A673 (cell line): Measurements from ENCODE around the gene FGF14. TPM values are rescaled to one million over a fixed set of nuclear protein-coding genes. Genes with fewer than 3 reads are reported as not detected.

Experiments used
- BruUV-seq: library from RNA; stranded (reverse); fragments of 400-500 nt; replicated peaks from 2 replicates; lab custom pipeline; 2021; lab: Mats Ljungman, UMichigan
- CTCF ChIA-PET: fragments of 300-600 bp; sonication (Branson Sonifier 250); formaldehyde crosslinking; loops from one replicate; lab custom pipeline; 2022; ENCODE audit warnings: antibody characterized with exemption; lab: Charles Lee
- POLR2A ChIA-PET: fragments of 300-600 bp; sonication (Branson Sonifier 250); formaldehyde crosslinking; loops from one replicate; lab custom pipeline; 2022; ENCODE audit warnings: antibody characterized with exemption; ENCODE audit not compliant: low non-redundant PET; lab: Charles Lee
- DNase-seq: peaks from one replicate; pipeline ENCODE4 v3.0.0-alpha.2; 2015; ENCODE audit warnings: low spot score
- H3K27ac ChIP-seq: fragments of 200-600 bp; sonication (generic); 2 replicates; pipeline ENCODE4 v1.5.1; 2016; ENCODE audit warnings: mixed run types, low read depth, mild to moderate bottlenecking, mixed read lengths, antibody characterized with exemption, low read length; ENCODE audit not compliant: poor library complexity, severe bottlenecking
- H3K27me3 ChIP-seq: fragments of 200-600 bp; sonication (generic); replicated peaks from 2 replicates; pipeline ENCODE4 v1.6.1; 2017; ENCODE audit warnings: mixed run types, low read depth, mild to moderate bottlenecking, mixed read lengths, antibody characterized with exemption, low read length; ENCODE audit not compliant: insufficient read depth, poor library complexity
- H3K36me3 ChIP-seq: fragments of 200-600 bp; sonication (generic); 2 replicates; pipeline ENCODE4 v1.6.1; 2016; ENCODE audit warnings: mixed run types, mild to moderate bottlenecking, mixed read lengths, antibody characterized with exemption, low read length; ENCODE audit not compliant: insufficient read depth, poor library complexity, severe bottlenecking
- H3K4me1 ChIP-seq: fragments of 200-600 bp; sonication (generic); 2 replicates; pipeline ENCODE4 v1.6.1; 2017; ENCODE audit warnings: mixed run types, mild to moderate bottlenecking, mixed read lengths, antibody characterized with exemption, low read length; ENCODE audit not compliant: insufficient read depth, poor library complexity, severe bottlenecking
- H3K4me3 ChIP-seq: fragments of 200-600 bp; sonication (generic); 2 replicates; pipeline ENCODE4 v1.5.1; 2016; ENCODE audit warnings: low read depth, mixed run types, mild to moderate bottlenecking, mixed read lengths, low read length; ENCODE audit not compliant: poor library complexity, severe bottlenecking
- H3K9me3 ChIP-seq: fragments of 200-600 bp; sonication (generic); 2 replicates; pipeline ENCODE4 v1.6.1; 2016; ENCODE audit warnings: mixed run types, low read depth, mild to moderate bottlenecking, mixed read lengths, antibody characterized with exemption, low read length; ENCODE audit not compliant: poor library complexity, severe bottlenecking
- EZH2 ChIP-seq: fragments of 200-600 bp; sonication (generic); IDR thresholded peaks from 2 replicates; pipeline ENCODE4 v1.6.1; 2017; ENCODE audit warnings: borderline replicate concordance, low read depth, mild to moderate bottlenecking, mixed read lengths, antibody characterized with exemption, low read length; ENCODE audit not compliant: poor library complexity, severe bottlenecking
- intact Hi-C: fragments of 100-400 bp; cut with micrococcal nuclease; formaldehyde crosslinking; loops from one replicate; pipeline ENCODE4 v1.10.0; 2022; ENCODE audit not compliant: unreplicated experiment
- total RNA-seq: library from RNA; stranded (reverse); gene quantifications from 2 replicates; pipeline ENCODE4 v1.2.3, GENCODE V29; 2021
- TF ChIP-seq, protein P1 (sequence below): fragments of 300-800, 200-600 bp; sonication (generic); conservative IDR thresholded peaks from 2 replicates; pipeline ENCODE4 v1.5.1; 2017; ENCODE audit warnings: low read depth, mild to moderate bottlenecking, antibody characterized with exemption, low read length, moderate library complexity, mixed read lengths

FGF14 gene
- total RNA-seq, 1 experiment from 2014 or later, result 19.7 TPM

GRCh38 chr13:101919541-101920181 lies 482.2 kb downstream of the FGF14 start:
- no peaks in the 10 kb centered on the region for H3K9me3 ChIP-seq
- H3K27ac ChIP-seq, result no peak overlapping the region
- BruUV-seq, result no TSS peak
- H3K4me3 ChIP-seq, result no peak overlapping the region
- H3K4me1 ChIP-seq, result peaks cover 13% of the 10 kb centered on the region
- ChIA-PET POLR2A (no interaction called here), CTCF (interaction anchor here (0.7 to 0.9 kb wide), 3 partner anchors 134 to 774 kb away, joined by 3 to 5 read pairs (median 4); no protein-coding TSS in a partner anchor)
- no peaks in the 10 kb centered on the region for H3K36me3 ChIP-seq
- intact Hi-C loops, result loop anchor here (5.0 to 10.0 kb wide), 3 partner anchors 132 to 777 kb away; no protein-coding TSS in a partner anchor
- DNase-seq, result no peak
- TF ChIP-seq, protein P1, sequence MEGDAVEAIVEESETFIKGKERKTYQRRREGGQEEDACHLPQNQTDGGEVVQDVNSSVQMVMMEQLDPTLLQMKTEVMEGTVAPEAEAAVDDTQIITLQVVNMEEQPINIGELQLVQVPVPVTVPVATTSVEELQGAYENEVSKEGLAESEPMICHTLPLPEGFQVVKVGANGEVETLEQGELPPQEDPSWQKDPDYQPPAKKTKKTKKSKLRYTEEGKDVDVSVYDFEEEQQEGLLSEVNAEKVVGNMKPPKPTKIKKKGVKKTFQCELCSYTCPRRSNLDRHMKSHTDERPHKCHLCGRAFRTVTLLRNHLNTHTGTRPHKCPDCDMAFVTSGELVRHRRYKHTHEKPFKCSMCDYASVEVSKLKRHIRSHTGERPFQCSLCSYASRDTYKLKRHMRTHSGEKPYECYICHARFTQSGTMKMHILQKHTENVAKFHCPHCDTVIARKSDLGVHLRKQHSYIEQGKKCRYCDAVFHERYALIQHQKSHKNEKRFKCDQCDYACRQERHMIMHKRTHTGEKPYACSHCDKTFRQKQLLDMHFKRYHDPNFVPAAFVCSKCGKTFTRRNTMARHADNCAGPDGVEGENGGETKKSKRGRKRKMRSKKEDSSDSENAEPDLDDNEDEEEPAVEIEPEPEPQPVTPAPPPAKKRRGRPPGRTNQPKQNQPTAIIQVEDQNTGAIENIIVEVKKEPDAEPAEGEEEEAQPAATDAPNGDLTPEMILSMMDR, result no peak
- no peak for TF ChIP-seq EZH2
- peaks cover 50% of the 10 kb centered on the region for H3K27me3 ChIP-seq

DNA sequence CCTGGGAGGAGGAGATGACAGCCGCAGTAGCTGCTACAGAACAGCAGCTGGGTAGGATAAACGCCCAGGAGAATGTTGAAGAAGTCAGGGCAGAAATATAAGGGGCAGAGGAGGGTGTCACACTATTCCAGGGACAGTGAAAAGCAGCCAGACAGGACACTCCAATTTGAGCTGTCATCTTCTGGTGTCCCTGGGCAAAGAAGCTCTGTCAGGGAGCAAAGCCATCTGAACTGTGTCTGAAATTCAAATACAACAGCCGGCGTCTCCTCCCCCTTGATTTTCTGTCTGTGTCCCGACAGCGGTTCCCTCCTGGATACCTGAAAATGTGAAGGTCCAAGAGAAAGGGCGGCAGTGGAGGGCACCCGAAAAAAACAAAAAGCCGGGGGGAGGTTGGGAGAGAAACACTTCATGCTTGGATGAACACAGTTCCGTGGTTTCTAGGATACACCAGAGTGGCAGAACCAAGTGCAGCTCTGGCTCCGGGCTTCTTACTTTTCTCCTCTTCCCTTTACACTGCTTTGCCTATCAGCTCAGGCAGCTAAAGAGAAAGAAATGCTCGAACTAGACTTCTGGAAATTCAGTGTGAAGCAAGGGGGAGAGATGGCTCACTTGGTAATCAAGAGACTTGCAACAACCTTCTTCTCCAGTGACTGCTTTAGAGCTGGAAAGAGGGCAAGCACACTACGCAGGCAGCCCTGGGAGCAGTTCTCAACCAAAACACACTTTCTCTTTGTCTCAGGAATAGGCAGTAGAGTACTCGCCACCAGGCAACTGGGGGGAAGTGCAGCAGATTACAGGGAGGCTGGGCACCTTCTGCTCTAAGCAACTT lies 483.8 kb downstream of the FGF14 start:
- H3K4me3 ChIP-seq, result peak overlapping the region; percentile 49
- DNase-seq, result peak; percentile 67
- intact Hi-C loops, result loop anchor here (5.0 to 10.0 kb wide), 3 partner anchors 131 to 776 kb away; no protein-coding TSS in a partner anchor
- no TSS peak for BruUV-seq
- no peak overlapping the region for H3K27ac ChIP-seq
- ChIA-PET CTCF (interaction anchor here (0.6 to 0.7 kb wide), 2 partner anchors 35 to 246 kb away, joined by 3 to 4 read pairs; no protein-coding TSS in a partner anchor), POLR2A (no interaction called here)
- H3K4me1 ChIP-seq, result peaks cover 13% of the 10 kb centered on the region
- TF ChIP-seq EZH2, result no peak
- TF ChIP-seq, protein P1, result no peak
- peaks cover 54% of the 10 kb centered on the region for H3K27me3 ChIP-seq
- H3K9me3 ChIP-seq, result no peaks in the 10 kb centered on the region
- H3K36me3 ChIP-seq, result no peaks in the 10 kb centered on the region

DNA sequence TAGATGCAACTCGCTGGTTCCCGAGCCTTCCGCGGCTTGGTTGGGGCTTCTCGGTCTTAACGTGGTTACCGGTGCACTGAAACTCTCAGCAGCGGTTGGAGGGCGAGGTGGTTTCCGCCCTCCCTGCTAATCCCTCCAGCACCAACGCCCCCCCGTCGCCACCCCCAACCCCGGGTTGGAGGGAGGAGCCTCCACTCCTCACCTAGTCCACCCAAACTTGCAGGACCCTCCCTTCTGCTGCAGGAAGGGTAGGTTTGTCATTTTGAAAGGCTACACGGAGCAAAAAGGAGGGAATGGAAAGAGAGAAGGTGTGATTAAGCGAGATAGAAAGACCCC lies 484.4 kb downstream of the FGF14 start:
- intact Hi-C loops, result loop anchor here (5.0 to 10.0 kb wide), 3 partner anchors 130 to 775 kb away; no protein-coding TSS in a partner anchor
- Histone ChIP-seq H3K27ac (no peak overlapping the region), H3K27me3 (peaks cover 55% of the 10 kb centered on the region), H3K36me3 (no peaks in the 10 kb centered on the region), H3K9me3 (no peaks in the 10 kb centered on the region), H3K4me1 (peaks cover 13% of the 10 kb centered on the region), H3K4me3 (peak overlapping the region; percentile 49)
- TF ChIP-seq, protein P1, result no peak
- no peak for TF ChIP-seq EZH2
- POLR2A ChIA-PET, result no interaction called here
- no TSS peak for BruUV-seq
- DNase-seq, result peak; percentile 34
- CTCF ChIA-PET, result interaction anchor here (0.6 to 0.7 kb wide), 2 partner anchors 35 to 247 kb away, joined by 3 to 4 read pairs; no protein-coding TSS in a partner anchor
